Parathyroid adenoma (tissue), 2 donors: ENCODE results near the gene BEND3.
"Not testable (repeated sequence)": the region's sequence is repeated elsewhere in the genome, so short reads cannot be mapped to it uniquely, and the experiment has no call there.

Experiments
- H2AFZ ChIP-seq: fragments of 300-600 bp; sonication (generic); one replicate; pipeline ENCODE4 v1.7.0; 2017; ENCODE audit warnings: antibody characterized with exemption, mild to moderate bottlenecking
- H3K27ac ChIP-seq: fragments of 300-600 bp; sonication (generic); one replicate; pipeline ENCODE4 v1.7.0; 2017
- H3K27me3 ChIP-seq: fragments of 300-600 bp; sonication (generic); one replicate; pipeline ENCODE4 v1.7.0; 2017; ENCODE audit warnings: low read length; ENCODE audit not compliant: control insufficient read depth, insufficient read depth
- H3K36me3 ChIP-seq: fragments of 300-600 bp; sonication (generic); one replicate; pipeline ENCODE4 v1.7.0; 2017; ENCODE audit warnings: low read length; ENCODE audit not compliant: control insufficient read depth, insufficient read depth
- H3K4me1 ChIP-seq: fragments of 300-600 bp; sonication (generic); one replicate; pipeline ENCODE4 v1.7.0; 2017; ENCODE audit warnings: control low read depth
- H3K4me2 ChIP-seq: fragments of 300-600 bp; sonication (generic); one replicate; pipeline ENCODE4 v1.7.0; 2017; ENCODE audit warnings: low read length
- H3K4me3 ChIP-seq: fragments of 300-600 bp; sonication (generic); one replicate; pipeline ENCODE4 v1.7.0; 2017; ENCODE audit warnings: low read depth, low read length
- H3K79me2 ChIP-seq: fragments of 300-600 bp; sonication (generic); one replicate; pipeline ENCODE4 v1.7.0; 2017; ENCODE audit warnings: control low read depth
- H3K9ac ChIP-seq: fragments of 300-600 bp; sonication (generic); one replicate; pipeline ENCODE4 v1.7.0; 2017; ENCODE audit warnings: mild to moderate bottlenecking
- H3K9me3 ChIP-seq: fragments of 300-600 bp; sonication (generic); one replicate; pipeline ENCODE4 v1.7.0; 2017; ENCODE audit warnings: low read length; ENCODE audit not compliant: control insufficient read depth
- CTCF ChIP-seq: fragments of 300-600 bp; sonication (generic); IDR thresholded peaks from one replicate; pipeline ENCODE4 v1.7.0; 2017; ENCODE audit warnings: antibody characterized with exemption, mild to moderate bottlenecking
- donor health status: primary hyperparathyroidism.

The BEND3 gene

GRCh38 chr6:107140581-107140980 is 25.3 kb upstream of the BEND3 start:
- Histone ChIP-seq H3K36me3 (no peaks in the 10 kb centered on the region), H3K9me3 (no peaks in the 10 kb centered on the region), H3K4me2 (no peak overlapping the region), H3K4me3 (no peak overlapping the region), H3K9ac (no peak overlapping the region), H3K4me1 (no peaks in the 10 kb centered on the region), H3K27me3 (no peaks in the 10 kb centered on the region), H3K27ac (no peak overlapping the region), H2AFZ (no peak overlapping the region), H3K79me2 (no peaks in the 10 kb centered on the region)
- TF ChIP-seq CTCF, result no peak

GRCh38 chr6:107136324-107136723 is 21.0 kb upstream of the BEND3 start:
- H3K79me2 ChIP-seq, H3K9me3 ChIP-seq, H3K9ac ChIP-seq, H3K27ac ChIP-seq, H3K4me1 ChIP-seq, H3K27me3 ChIP-seq, H2AFZ ChIP-seq, H3K36me3 ChIP-seq, H3K4me2 ChIP-seq, H3K4me3 ChIP-seq: not testable (repeated sequence)

- H3K4me3 ChIP-seq, result not testable (repeated sequence)
Measured at GRCh38 chr6:107135048-107135680, 19.8 kb upstream of the BEND3 start.

GRCh38 chr6:107132330-107132954 is 17.1 kb upstream of the BEND3 start:
- Histone ChIP-seq H3K9me3 (no peaks in the 10 kb centered on the region), H2AFZ (no peak overlapping the region), H3K4me3 (no peak overlapping the region), H3K36me3 (no peaks in the 10 kb centered on the region), H3K4me2 (no peak overlapping the region), H3K79me2 (no peaks in the 10 kb centered on the region), H3K27ac (no peak overlapping the region), H3K27me3 (no peaks in the 10 kb centered on the region), H3K4me1 (no peaks in the 10 kb centered on the region), H3K9ac (no peak overlapping the region)
- peak; percentile 41 for TF ChIP-seq CTCF

More at GRCh38 chr6:107135048-107135680, 19.8 kb upstream of the BEND3 start:
- H3K79me2 ChIP-seq, H3K27ac ChIP-seq, H3K4me1 ChIP-seq, H3K27me3 ChIP-seq, H3K9me3 ChIP-seq, H2AFZ ChIP-seq, H3K36me3 ChIP-seq, H3K9ac ChIP-seq, H3K4me2 ChIP-seq: not testable (repeated sequence)

GRCh38 chr6:107129370-107129925 is 14.1 kb upstream of the BEND3 start:
- Histone ChIP-seq H3K27ac (no peak overlapping the region), H3K79me2 (no peaks in the 10 kb centered on the region), H3K4me2 (no peak overlapping the region), H3K9ac (no peak overlapping the region), H3K36me3 (no peaks in the 10 kb centered on the region), H3K9me3 (no peaks in the 10 kb centered on the region), H3K27me3 (no peaks in the 10 kb centered on the region), H3K4me3 (no peak overlapping the region), H2AFZ (peak overlapping the region; percentile 56), H3K4me1 (no peaks in the 10 kb centered on the region)
- TF ChIP-seq CTCF, result no peak
